Cardiac fibroblast (primary cell): ENCODE data around the gene TEAD2.

Experiments used
- DNase-seq, 2 donors: peaks; one replicate each; pipeline versions ENCODE4 v3.0.0 to v3.0.0-alpha.2; 2010; ENCODE audit warnings: low read depth in 2 of 2
- H3K4me3 ChIP-seq, 2 donors: replicated peaks in 1 of 2; 1 replicate in 1 of 2; 2 replicates in 1 of 2; pipeline ENCODE4 v1.5.1; 2011; ENCODE audit warnings: low read depth in 2 of 2, low read length in 2 of 2, mild to moderate bottlenecking in 2 of 2, moderate library complexity in 1 of 2
- CTCF ChIP-seq: IDR thresholded peaks from one replicate; pipeline ENCODE4 v1.5.1; 2011; ENCODE audit warnings: low read depth, mild to moderate bottlenecking, low read length, inconsistent platforms

Gene TEAD2

GRCh38 chr19:49340069-49340864 lies 21.9 kb downstream of the TEAD2 start:
- DNase-seq = peak; percentile 22 to 25
- peak overlapping the region in 1 of 2 donors; percentile 26 for H3K4me3 ChIP-seq
- TF ChIP-seq CTCF = no peak

GRCh38 chr19:49339301-49340068 lies 22.7 kb downstream of the TEAD2 start:
- peak overlapping the region; percentile 28 to 29 for H3K4me3 ChIP-seq
- TF ChIP-seq CTCF = no peak
- peak; percentile 78 to 92 for DNase-seq

- peak; percentile 34 to 50 for DNase-seq
- TF ChIP-seq CTCF = no peak
- peak overlapping the region; percentile 28 to 29 for H3K4me3 ChIP-seq
Observed at GRCh38 chr19:49338691-49339300, 23.4 kb downstream of the TEAD2 start.

GRCh38 chr19:49338023-49338677 lies 24.1 kb downstream of the TEAD2 start:
- H3K4me3 ChIP-seq = peak overlapping the region in 1 of 2 donors; percentile 15
- no peak for TF ChIP-seq CTCF
- DNase-seq = no peak

- no peak for TF ChIP-seq CTCF
- DNase-seq = no peak
- H3K4me3 ChIP-seq = no peak overlapping the region
Observed at GRCh38 chr19:49337267-49338022, 24.8 kb downstream of the TEAD2 start.
